Measurements from ENCODE around the gene NOP53. TPM values are rescaled to one million over a fixed set of nuclear protein-coding genes. Genes with fewer than 3 reads are reported as not detected.
"Not testable (repeated sequence)": the region's sequence is repeated elsewhere in the genome, so short reads cannot be mapped to it uniquely, and the experiment has no call there.

Gene NOP53
- total RNA-seq, 4 donors from 2014 or later: 350 to 500 (median 454) TPM

GRCh38 chr19:47797996-47798903 lies 52.9 kb downstream of the NOP53 start:
- TF ChIP-seq, protein P1, sequence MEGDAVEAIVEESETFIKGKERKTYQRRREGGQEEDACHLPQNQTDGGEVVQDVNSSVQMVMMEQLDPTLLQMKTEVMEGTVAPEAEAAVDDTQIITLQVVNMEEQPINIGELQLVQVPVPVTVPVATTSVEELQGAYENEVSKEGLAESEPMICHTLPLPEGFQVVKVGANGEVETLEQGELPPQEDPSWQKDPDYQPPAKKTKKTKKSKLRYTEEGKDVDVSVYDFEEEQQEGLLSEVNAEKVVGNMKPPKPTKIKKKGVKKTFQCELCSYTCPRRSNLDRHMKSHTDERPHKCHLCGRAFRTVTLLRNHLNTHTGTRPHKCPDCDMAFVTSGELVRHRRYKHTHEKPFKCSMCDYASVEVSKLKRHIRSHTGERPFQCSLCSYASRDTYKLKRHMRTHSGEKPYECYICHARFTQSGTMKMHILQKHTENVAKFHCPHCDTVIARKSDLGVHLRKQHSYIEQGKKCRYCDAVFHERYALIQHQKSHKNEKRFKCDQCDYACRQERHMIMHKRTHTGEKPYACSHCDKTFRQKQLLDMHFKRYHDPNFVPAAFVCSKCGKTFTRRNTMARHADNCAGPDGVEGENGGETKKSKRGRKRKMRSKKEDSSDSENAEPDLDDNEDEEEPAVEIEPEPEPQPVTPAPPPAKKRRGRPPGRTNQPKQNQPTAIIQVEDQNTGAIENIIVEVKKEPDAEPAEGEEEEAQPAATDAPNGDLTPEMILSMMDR (IDR thresholded peaks at IDR 0.05): no peak
- no peak for TF ChIP-seq POLR2AphosphoS5 (IDR thresholded peaks at IDR 0.05)
- no peak for TF ChIP-seq POLR2A (IDR thresholded peaks at IDR 0.05; ENCODE audit: low read depth)
- no peak for TF ChIP-seq EP300 (IDR thresholded peaks at IDR 0.05)
- 67% methylated on average over 14 of the region's 14 CpGs for WGBS
- intact Hi-C loops (cut with DNase I): no loop called here

GRCh38 chr19:47798904-47799266 lies 53.5 kb downstream of the NOP53 start:
- TF ChIP-seq, protein P1 (IDR thresholded peaks at IDR 0.05): no peak
- TF ChIP-seq POLR2AphosphoS5 (IDR thresholded peaks at IDR 0.05): no peak
- no peak for TF ChIP-seq EP300 (IDR thresholded peaks at IDR 0.05)
- no peak for TF ChIP-seq POLR2A (IDR thresholded peaks at IDR 0.05; ENCODE audit: low read depth)
- intact Hi-C loops (cut with DNase I): no loop called here
- Histone ChIP-seq H3K36me3 (no peaks in the 10 kb centered on the region), H3K4me3 (no peak overlapping the region), H3K27me3 (no peaks in the 10 kb centered on the region), H3K9me3 (peaks cover 0 to 5% (median 0%) of the 10 kb centered on the region in 4 donors), H3K27ac (replicated peaks in 1 of 4) (no peak overlapping the region), H3K4me1 (no peaks in the 10 kb centered on the region)
- DNase-seq (ENCODE audit: extremely low spot score): no peak
- 81% methylated on average over 4 of the region's 4 CpGs for WGBS

More at GRCh38 chr19:47797996-47798903, 52.9 kb downstream of the NOP53 start:
- H3K4me1 ChIP-seq: no peaks in the 10 kb centered on the region
- no peaks in the 10 kb centered on the region for H3K36me3 ChIP-seq
- H3K27ac ChIP-seq (replicated peaks in 1 of 4): no peak overlapping the region
- peaks cover 0 to 5% (median 0%) of the 10 kb centered on the region in 4 donors for H3K9me3 ChIP-seq
- no peak for DNase-seq (ENCODE audit: extremely low spot score)
- no peaks in the 10 kb centered on the region for H3K27me3 ChIP-seq
- H3K4me3 ChIP-seq: no peak overlapping the region

DNA sequence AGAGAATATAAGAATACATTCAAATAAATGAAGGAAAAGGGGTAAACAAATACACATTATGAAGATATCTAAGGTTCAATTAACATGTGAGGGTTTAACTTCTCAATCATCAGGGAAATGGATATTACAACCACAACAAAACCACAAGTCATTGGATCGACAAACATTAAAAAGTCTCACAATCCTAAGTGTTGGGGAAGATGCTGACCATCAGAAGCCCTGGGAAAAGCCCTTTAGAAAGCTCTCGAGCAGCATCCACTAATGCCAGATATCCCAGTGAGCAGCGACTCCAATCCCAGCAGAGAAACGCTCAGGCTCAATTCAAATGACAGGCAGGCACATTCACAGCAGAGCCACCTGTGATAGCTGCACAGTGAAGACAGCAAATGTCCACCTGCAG lies 55.9 kb downstream of the NOP53 start:
- no peak for TF ChIP-seq POLR2AphosphoS5 (IDR thresholded peaks at IDR 0.05)
- no peak for TF ChIP-seq EP300 (IDR thresholded peaks at IDR 0.05)
- TF ChIP-seq POLR2A (IDR thresholded peaks at IDR 0.05; ENCODE audit: low read depth): no peak
- TF ChIP-seq, protein P1 (IDR thresholded peaks at IDR 0.05): no peak
- no peak for DNase-seq (ENCODE audit: extremely low spot score)
- no peak overlapping the region for H3K4me3 ChIP-seq
- H3K27ac ChIP-seq (replicated peaks in 1 of 4): no peak overlapping the region
- intact Hi-C loops (cut with DNase I): no loop called here
- peaks cover 0 to 5% (median 0%) of the 10 kb centered on the region in 4 donors for H3K9me3 ChIP-seq
- H3K27me3 ChIP-seq: no peaks in the 10 kb centered on the region
- WGBS: 89% methylated on average over 4 of the region's 4 CpGs
- no peaks in the 10 kb centered on the region for H3K36me3 ChIP-seq
- H3K4me1 ChIP-seq: no peaks in the 10 kb centered on the region

DNA sequence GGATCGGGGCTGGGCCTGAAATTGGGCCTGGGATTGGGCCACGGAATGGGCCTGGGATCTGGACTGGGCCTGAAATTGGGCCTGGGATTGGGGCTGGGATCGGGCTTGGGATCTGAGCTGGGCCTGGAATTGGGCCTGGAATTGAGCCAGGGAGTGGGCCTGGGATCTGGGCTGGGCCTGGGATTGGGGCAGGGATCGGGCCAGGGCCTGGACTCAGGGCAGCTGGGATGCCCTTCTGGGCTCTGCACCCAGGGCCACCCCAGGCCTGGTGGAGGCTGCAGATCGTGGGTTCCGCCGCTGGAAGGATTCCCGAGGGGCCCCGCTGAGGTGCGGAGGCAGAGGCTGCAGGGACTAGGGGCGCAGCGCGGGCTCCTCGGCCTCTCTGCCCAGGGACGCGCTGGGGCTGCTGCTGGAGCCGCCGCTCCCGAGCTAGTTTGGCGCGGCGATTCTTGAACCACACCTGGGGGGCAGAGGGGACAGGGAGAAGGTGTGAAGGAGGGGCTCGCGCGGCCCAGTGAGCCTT lies 57.2 kb downstream of the NOP53 start:
- no peak for TF ChIP-seq EP300 (IDR thresholded peaks at IDR 0.05)
- TF ChIP-seq, protein P1 (IDR thresholded peaks at IDR 0.05): no peak
- no peak for TF ChIP-seq POLR2A (IDR thresholded peaks at IDR 0.05; ENCODE audit: low read depth)
- TF ChIP-seq POLR2AphosphoS5 (IDR thresholded peaks at IDR 0.05): no peak
- WGBS: 86% methylated on average over 10 of the region's 25 CpGs

GRCh38 chr19:47803148-47803547 lies 57.8 kb downstream of the NOP53 start:
- WGBS: no CpG with 5 or more reads among the region's 21 CpGs
- H3K27me3 ChIP-seq; H3K4me3 ChIP-seq; DNase-seq (ENCODE audit: extremely low spot score); H3K4me1 ChIP-seq; H3K27ac ChIP-seq (replicated peaks in 1 of 4); intact Hi-C loops (cut with DNase I); H3K36me3 ChIP-seq; H3K9me3 ChIP-seq: not testable (repeated sequence)

More for the DNA sequence above, 57.2 kb downstream of the NOP53 start:
- H3K27ac ChIP-seq (replicated peaks in 1 of 4): no peak overlapping the region
- H3K9me3 ChIP-seq: peaks cover 0 to 5% (median 0%) of the 10 kb centered on the region in 4 donors
- no peak overlapping the region for H3K4me3 ChIP-seq
- no peaks in the 10 kb centered on the region for H3K27me3 ChIP-seq
- intact Hi-C loops (cut with DNase I): no loop called here
- no peaks in the 10 kb centered on the region for H3K4me1 ChIP-seq
- no peaks in the 10 kb centered on the region for H3K36me3 ChIP-seq
- no peak for DNase-seq (ENCODE audit: extremely low spot score)

GRCh38 chr19:47803671-47804070 lies 58.3 kb downstream of the NOP53 start:
- H3K4me3 ChIP-seq; intact Hi-C loops (cut with DNase I); H3K27me3 ChIP-seq; H3K9me3 ChIP-seq; H3K36me3 ChIP-seq; DNase-seq (ENCODE audit: extremely low spot score); H3K4me1 ChIP-seq; H3K27ac ChIP-seq (replicated peaks in 1 of 4): not testable (repeated sequence)
- no CpG with 5 or more reads among the region's 12 CpGs for WGBS

- intact Hi-C loops (cut with DNase I); H3K4me3 ChIP-seq; H3K27me3 ChIP-seq; H3K36me3 ChIP-seq; H3K9me3 ChIP-seq; DNase-seq (ENCODE audit: extremely low spot score); H3K27ac ChIP-seq (replicated peaks in 1 of 4); H3K4me1 ChIP-seq: not testable (repeated sequence)
- 100% methylated on average over 1 of the region's 5 CpGs for WGBS
Measured at GRCh38 chr19:47804451-47804850, 59.1 kb downstream of the NOP53 start, which contains the start of gene TPRX1. Gene TPRX1 (minus strand): TSS chr19:47804551. CDS start chr19:47804539, 12 bp downstream.
